HG03045 (cell line): Measurements from ENCODE around the gene NUCB1.
"Not testable (repeated sequence)": the region's sequence is repeated elsewhere in the genome, so short reads cannot be mapped to it uniquely, and the experiment has no call there.

Source experiments
- ATAC-seq: cut with Tn5 transposase; IDR thresholded peaks from one replicate; pipeline ENCODE4 v1.9.1; 2021; ENCODE audit warnings: mild to moderate bottlenecking, moderate library complexity; ENCODE audit not compliant: unreplicated experiment

Gene NUCB1

DNA sequence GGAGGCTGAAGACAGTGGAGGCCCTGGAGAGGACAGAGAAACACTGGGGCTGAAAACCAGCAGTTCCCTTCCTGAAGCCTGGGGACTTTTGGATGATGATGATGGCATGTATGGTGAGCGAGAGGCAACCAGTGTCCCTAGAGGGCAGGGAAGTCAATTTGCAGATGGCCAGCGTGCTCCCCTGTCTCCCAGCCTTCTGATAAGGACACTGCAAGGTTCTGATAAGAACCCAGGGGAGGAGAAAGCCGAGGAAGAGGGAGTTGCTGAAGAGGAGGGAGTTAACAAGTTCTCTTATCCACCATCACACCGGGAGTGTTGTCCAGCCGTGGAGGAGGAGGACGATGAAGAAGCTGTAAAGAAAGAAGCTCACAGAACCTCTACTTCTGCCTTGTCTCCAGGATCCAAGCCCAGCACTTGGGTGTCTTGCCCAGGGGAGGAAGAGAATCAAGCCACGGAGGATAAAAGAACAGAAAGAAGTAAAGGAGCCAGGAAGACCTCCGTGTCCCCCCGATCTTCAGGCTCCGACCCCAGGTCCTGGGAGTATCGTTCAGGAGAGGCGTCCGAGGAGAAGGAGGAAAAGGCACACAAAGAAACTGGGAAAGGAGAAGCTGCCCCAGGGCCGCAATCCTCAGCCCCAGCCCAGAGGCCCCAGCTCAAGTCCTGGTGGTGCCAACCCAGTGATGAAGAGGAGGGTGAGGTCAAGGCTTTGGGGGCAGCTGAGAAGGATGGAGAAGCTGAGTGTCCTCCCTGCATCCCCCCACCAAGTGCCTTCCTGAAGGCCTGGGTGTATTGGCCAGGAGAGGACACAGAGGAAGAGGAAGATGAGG, 26.4 kb upstream of the NUCB1 start:
- no peak for ATAC-seq

DNA sequence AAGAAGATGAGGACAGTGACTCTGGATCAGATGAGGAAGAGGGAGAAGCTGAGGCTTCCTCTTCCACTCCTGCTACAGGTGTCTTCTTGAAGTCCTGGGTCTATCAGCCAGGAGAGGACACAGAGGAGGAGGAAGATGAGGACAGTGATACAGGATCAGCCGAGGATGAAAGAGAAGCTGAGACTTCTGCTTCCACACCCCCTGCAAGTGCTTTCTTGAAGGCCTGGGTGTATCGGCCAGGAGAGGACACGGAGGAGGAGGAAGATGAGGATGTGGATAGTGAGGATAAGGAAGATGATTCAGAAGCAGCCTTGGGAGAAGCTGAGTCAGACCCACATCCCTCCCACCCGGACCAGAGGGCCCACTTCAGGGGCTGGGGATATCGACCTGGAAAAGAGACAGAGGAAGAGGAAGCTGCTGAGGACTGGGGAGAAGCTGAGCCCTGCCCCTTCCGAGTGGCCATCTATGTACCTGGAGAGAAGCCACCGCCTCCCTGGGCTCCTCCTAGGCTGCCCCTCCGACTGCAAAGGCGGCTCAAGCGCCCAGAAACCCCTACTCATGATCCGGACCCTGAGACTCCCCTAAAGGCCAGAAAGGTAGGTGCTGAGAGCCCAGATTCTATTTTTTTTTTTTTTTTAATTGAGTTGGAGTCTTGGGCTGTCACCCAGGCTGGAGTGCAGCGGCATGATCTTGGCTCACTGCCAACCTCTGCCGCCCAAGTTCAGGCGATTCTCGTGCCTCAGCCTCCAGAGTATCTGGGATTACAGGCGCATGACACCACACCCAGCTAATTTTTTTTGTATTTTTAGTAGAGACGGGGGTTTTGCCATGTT, 25.6 kb upstream of the NUCB1 start:
- no peak for ATAC-seq

DNA sequence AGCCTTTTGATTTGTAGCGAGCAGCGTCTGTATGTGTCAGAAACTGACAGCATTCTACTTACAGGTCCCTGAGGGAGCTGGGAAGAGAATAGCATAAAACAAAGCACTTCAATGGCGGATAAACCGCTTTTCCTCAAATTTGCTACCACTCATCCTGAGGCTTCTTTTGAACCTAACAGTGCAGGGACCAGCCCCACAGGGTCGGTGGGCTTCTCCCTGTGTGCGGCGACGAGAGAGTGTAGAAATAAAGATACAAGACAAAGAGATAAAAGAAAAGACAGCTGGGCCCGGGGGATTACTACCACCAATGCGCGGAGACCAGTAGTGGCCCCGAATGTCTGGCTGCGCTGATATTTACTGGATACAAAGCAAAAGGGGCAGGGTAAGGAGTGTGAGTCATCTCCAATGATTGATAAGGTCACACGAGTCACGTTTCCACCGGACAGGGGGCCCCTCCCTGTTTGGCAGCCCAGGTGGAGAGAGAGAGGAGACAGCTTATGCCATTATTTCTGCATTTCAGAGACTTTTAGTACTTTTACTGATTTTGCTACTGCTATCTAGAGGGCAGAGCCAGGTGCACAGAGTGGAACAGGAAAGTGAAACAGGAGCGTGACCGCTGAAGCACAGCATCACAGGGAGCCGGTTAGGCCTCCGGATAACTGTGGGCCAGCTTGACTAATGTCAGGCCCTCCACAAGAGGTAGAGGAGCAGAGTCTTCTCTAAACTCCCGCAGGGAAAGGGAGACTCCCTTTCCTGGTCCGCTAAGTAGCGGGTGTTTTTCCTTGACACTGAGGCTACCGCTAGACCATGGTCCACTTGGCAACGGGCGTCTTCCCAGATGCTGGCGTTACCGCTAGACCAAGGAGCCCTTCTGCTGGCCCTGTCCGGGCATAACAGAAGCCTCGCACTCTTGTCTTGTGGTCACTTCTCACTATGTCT, 23.8 kb upstream of the NUCB1 start:
- ATAC-seq, result not testable (repeated sequence)

DNA sequence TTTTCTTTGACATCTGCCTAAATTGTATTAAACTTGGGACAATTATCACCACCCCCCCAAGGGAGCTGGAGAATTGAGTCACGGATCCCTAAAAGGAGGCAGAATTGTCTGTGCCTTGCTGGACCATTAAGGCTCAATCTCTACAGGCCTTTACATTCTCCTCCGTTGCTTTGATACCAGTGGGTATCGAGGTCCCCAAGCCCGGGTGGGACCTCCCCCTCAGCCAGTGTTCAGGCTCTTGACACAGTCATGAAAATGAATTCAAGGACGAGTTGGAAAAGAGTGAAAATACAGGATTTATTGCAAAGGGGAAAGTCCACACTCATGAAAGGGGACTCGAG, 22.3 kb upstream of the NUCB1 start:
- ATAC-seq, result no peak

DNA sequence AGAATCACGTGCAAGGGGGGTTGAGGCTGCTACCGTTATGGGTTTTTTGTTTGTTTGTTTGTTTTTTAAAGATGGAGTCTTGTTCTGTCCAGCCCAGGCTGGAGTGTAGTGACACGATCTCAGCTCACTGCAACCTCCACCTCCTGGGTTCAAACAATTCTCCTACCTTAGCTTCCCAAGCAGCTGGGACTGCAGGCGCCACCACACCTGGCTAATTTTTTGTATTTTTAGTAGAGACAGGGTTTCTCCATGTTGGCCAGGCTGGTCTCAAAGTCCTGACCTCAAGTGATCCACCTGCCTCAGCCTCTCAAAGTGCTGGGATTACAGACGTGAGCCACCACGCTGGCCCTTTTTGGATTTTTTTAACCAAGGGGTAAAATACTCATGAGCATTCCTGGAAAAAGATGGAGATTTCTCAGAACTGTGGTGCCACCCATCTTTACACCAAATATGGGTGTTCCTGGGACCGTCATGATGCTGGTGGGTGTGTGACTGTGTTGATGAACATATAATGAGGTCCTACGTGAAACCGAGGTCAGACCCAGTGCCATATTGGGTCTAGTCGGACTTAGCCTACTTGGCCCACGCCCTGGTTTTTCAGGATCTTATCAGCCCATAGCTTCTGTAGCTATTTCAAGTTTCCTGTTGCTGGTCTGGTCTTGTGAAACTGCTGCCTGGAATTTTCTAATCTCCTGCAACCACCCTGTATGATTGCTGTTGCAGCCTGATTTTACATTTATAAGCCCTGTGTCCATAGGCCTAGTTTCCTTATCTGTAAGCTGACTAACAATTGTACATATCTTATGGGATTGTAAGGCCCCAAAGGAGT, 21.7 kb upstream of the NUCB1 start:
- ATAC-seq, result no peak

DNA sequence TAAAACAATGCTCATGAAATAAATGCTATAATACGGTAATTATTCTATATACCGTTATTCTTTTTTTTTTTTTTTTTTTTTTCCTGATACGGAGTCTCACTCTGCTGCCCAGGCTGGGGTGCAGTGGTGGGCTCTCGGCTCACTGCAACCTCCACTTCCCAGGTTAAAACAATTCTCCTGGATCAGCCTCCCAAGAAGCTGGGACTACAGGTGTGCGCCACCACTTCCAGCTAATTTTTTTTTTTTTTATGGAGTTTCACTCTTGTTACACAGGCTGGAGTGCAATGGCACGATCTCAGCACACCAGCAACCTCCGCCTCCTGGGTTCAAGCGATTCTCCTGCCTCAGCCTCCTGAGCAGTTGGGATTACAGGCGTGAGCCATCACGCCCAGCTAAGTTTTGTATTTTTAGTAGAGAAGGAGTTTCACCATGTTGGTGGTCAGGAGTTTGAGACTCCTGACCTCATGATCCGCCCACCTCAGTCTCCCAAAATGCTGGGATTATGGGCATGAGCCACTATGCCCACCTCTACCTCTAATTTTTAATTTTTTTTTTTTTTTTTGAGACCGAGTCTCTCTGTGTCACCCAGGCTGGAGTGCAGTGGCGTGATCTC, 21.0 kb upstream of the NUCB1 start:
- ATAC-seq, result no peak

DNA sequence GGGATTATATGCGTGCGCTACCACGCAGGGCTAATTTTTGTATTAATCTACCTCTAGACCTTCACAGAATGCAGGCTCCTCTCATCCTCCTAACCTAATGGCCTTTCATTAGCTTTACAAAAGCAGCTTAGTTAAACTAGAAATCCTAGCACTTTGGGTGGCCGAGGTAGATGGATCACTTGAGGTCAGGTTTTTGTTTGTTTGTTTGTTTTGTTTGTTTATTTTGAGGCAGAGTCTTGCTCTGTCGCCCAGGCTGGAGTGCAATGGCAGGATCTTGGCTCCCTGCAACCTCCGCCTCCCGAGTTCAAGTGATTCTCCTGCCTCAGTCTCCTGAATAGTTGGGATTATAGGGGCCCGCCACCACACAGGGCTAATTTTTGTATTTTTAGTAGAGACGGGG, 20.4 kb upstream of the NUCB1 start:
- ATAC-seq, result not testable (repeated sequence)

DNA sequence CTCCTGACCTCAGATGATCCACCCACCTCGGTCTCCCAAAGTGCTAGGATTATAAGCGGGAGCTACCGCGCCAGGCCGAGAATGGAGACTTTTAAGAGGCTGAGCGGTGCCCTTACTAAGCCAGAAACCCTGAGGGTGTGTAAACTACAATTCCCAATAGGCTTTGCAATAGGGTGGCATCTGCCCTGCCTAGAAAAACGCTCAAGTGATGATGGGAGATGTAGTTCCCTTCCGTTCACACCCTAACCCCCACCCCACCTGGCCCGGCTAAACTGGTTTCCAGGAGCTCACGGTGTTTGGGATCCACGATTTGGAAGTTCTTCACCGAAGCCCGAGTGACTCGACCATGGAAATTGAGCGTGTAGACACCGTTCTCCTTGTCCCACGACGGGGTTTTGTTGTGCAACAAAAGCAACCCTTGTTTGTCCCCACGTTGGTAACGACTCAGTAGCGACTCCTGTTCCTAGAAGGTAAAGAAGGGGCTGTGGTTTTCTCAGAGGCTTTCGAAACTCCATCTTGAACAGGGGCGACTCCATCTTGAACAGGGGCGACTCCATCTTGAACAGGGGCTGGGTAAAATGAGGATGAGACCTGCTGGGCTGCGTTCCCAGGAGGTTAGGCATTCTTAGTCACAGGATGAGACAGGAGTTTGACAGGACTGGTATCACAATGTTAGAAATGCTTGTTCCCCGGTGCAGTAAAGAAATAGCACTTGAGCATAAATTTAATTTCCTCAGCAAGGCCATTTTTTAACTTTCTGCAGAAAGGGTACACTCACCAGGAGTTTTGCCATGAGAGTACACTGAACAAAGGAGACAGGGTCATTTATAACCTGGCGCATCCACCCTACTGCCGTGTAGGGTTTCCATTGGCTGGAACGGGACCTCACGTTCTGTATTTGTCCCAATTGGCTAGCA, 18.1 kb upstream of the NUCB1 start:
- ATAC-seq, result no peak

DNA sequence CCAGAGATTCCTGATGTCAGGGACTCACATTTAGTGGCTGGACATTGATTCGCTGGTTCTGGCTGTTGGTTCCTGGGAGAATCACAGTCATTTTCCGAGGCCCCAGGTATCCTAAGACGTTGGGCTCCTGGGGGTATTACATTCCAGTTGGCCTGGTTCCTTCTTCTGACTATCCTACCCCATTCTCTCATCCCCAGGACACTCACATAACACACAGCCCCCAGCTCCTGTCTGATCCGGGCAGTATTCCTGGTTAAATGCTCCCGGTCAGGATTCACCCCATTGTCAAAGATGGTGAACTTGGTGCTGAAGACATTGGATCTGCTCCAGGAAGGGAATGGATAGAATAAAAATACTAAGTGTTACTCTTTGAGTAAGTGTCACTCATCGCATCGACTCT, 16.4 kb upstream of the NUCB1 start:
- no peak for ATAC-seq

DNA sequence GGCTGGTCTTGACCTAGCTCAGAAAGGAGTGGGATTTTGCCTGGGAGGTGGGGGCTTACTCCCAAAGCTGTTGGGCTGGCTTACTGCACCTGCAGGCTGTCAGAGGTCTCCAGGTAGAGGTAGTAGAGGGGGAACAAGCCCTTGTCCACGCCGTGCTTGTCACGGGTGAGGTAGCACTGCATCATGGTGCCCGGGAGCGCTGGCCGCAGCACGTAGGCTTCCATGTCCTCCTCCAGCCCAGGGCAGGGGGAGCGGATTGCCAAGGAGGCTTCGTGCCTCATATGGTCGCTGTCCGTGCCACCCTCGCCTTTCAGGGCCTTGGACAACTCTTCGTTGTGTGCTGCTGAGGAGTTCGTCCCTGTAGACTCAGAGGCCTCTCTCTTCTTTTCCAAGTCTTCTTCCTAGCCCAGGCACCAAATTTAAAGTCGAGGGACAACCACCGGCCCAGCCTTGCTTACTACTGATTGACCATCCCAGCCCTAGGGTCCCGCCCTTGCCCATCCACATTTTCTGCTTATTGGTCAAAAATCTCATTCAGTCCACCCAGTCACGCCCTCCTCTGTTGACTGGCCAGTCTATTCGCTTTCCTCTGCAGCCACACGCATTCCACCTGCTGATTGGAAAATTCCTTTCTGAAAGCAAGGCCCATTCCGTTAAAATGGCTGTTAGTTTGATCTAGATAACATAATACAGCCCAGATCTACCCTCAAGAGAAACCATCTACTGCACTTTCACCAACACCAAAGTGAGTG, 12.1 kb upstream of the NUCB1 start:
- no peak for ATAC-seq

DNA sequence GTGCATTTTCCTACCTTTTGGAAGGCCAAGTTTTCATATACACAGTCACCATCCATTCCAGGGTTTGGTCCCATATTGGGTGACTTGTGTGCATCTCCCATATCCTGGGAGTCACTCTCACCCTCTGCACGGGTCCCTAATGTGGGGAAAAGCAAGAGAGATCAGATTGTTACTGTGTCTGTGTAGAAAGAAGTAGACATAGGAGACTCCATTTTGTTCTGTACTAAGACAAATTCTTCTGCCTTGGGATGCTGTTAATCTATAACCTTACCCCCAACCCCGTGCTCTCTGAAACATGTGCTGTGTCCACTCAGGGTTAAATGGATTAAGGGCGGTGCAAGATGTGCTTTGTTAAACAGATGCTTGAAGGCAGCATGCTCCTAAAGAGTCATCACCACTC, 10.6 kb upstream of the NUCB1 start:
- ATAC-seq, result not testable (repeated sequence)

DNA sequence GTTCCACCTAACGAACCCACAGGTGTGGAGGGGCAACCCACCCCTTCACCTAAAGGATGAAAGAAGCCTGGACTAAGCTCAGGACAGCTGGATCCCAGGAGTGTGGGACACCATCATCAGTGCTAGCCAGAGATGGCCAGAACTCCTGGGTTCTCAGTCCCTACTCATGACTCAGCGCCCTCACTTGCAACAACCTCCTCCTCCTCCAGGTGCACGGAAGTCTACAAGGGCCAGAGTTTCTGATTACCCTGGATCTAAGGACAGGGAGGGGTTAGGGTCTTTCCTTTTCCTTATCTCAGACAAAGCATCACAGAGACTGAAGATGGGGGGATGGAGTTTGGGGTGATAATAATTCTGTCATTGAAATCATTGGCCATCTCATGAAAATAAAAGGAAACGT, 9.6 kb upstream of the NUCB1 start:
- ATAC-seq, result no peak

DNA sequence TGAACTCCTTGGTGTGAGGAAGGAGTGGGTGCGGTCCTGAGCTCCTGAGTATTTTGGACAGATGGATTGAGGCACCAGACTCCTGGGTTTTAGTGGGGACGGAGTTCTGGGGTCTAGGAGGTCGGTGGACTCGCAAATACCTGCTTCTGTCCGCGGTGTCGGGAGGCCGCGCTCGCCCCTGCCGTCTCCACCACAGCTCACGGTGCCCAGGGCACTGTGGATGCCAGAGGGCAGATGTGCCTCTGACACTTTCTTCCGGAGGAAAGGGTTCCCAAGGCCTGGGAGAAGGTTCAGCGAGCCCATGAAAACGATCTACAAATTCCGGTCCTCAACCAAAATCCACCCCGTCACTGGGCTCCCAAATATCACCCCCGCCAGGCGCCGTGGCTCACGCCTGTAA, 4.9 kb upstream of the NUCB1 start:
- ATAC-seq, result no peak

DNA sequence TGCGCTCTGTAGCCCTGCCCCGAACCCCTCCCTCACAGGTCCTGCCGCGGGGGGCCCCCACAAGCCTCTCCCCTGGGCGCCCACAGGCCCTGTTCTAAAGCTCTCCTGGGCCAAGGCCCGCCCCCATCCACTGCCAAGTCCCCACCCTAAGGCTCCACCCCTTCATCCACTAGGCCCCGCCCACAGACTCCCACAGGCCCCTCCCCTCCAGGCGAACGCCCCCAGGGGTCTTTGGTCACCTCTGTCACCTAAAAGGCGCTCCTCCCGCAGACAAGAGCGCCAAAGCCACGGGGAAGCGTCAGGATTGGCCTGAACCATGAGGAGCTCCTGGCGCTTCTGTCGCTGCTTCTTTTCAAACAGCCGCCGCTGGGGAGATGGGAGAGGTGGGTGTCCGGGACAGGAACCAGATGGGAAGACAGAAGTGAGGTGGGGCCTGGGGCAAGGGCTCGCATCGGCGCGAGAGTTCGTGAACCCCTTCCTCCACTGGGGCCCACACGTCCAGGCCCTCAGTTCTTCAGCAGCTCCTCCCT, 3.9 kb upstream of the NUCB1 start:
- ATAC-seq, result no peak

DNA sequence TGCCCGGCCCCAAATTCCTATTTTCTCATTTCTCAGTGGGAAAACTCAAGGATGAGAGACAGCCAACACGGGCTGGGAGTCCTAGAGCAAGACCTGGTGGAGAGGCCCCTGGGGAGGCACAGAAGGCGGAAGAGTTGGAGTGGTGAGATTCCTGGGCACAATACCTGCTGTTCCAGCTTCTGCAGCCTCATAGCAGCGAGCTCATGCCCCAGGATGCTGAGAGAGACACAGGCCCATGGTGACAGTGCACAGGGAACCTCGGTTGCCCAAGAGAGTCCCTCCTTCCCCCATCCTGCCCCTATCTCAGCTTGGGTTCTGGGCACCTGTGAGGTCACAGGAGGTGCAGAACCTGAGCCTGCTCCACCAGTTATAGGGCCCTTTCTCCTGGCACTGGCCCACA, 2.9 kb upstream of the NUCB1 start:
- ATAC-seq, result no peak

DNA sequence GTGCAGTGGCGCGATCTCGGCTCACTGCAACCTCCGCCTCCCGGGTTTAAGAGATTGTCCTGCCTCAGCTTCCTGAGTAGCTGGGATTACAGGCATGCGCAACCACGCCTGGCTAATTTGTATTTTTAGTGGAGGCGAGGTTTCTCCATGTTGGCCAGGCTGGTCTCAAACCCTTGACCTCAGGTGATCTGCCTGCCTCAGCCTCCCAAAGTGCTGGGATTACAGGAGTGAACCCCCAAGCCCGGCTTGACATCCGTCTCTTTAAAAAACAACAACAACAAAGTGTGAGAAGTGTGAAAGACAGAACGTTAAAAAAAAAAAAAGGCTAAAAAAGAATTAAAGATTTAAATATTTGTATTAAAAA, 744 bp upstream of the NUCB1 start:
- ATAC-seq, result not testable (repeated sequence)

DNA sequence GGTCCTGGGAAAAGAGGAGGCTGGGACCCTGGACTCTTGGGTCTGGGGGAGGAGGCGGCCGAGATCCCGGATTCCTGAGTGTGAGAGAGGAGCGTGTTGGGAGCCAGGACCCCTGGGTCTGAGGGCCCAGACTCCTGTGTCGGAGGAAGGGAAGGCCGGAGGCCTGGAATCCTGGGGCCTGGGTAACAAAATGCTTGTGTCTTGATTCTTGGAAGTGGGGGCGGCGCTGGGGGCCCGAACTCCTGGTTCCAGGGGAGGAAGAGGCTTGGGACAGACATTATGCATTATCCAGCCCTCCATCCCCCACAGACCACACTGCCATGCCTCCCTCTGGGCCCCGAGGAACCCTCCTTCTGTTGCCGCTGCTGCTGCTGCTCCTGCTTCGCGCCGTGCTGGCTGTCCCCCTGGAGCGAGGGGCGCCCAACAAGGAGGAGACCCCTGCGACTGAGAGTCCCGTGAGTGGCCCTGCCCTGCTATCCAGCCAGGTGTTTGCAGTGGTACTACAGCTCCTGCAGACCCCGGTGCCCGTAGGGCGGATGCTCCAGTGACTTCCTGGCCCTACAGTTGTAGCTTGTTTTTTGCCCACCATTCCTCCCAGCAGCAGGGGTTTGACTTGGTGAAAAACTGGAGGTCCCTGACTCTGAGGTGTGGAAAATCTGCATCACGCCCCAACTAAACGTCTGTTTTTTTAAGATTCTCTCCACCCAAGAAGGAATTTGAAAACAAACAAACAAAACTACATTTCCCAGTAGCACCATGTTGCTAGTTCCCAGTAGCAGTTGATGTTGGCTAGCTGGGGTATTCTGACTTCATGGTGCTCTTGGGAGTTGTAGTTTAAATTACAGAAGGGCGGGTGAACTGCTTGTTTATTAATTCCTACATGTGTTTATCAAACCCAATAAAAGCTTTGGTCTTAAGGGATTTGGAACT, 630 bp downstream of the NUCB1 start:
- no peak for ATAC-seq
